GM10266 (cell line): Measurements from ENCODE around the gene XPOT.

Source experiments
- DNase-seq: peaks from one replicate; pipeline ENCODE4 v3.0.0; 2012; ENCODE audit errors: extremely low spot score
- TF ChIP-seq, protein P1 (sequence below): IDR thresholded peaks from 2 replicates; pipeline ENCODE4 v1.5.1; 2012; ENCODE audit warnings: mild to moderate bottlenecking, low read depth; ENCODE audit not compliant: control insufficient read depth, insufficient read depth; ENCODE audit errors: missing control alignments

The XPOT gene

DNA sequence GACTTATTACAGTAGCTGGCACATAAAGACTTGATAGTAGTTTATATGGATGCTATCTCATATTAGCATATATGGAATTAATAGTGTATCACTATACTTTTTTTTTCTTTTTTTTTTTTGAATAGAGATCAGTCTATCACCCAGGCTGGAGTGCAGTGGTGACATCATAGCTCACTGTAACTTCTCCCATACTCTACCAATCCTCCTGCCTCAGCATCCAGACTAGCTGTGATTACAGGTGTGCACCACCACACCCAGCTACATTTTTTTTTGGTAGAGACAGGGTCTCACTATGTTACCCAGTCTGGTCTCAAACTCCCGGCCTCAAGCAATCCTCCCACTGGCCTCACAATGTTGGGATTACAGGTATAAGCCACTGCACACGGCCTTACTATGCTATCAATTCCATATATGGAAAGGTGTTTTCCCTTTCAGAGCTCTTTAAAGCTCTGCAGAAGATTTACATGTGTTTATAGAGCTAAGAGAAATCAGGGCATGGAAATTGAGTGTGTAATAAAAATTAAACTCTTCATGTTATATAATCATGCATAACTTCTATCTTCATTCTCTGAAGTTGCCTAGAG lies 46.0 kb downstream of the XPOT start:
- DNase-seq, result no peak
- TF ChIP-seq, protein P1, sequence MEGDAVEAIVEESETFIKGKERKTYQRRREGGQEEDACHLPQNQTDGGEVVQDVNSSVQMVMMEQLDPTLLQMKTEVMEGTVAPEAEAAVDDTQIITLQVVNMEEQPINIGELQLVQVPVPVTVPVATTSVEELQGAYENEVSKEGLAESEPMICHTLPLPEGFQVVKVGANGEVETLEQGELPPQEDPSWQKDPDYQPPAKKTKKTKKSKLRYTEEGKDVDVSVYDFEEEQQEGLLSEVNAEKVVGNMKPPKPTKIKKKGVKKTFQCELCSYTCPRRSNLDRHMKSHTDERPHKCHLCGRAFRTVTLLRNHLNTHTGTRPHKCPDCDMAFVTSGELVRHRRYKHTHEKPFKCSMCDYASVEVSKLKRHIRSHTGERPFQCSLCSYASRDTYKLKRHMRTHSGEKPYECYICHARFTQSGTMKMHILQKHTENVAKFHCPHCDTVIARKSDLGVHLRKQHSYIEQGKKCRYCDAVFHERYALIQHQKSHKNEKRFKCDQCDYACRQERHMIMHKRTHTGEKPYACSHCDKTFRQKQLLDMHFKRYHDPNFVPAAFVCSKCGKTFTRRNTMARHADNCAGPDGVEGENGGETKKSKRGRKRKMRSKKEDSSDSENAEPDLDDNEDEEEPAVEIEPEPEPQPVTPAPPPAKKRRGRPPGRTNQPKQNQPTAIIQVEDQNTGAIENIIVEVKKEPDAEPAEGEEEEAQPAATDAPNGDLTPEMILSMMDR, result no peak

DNA sequence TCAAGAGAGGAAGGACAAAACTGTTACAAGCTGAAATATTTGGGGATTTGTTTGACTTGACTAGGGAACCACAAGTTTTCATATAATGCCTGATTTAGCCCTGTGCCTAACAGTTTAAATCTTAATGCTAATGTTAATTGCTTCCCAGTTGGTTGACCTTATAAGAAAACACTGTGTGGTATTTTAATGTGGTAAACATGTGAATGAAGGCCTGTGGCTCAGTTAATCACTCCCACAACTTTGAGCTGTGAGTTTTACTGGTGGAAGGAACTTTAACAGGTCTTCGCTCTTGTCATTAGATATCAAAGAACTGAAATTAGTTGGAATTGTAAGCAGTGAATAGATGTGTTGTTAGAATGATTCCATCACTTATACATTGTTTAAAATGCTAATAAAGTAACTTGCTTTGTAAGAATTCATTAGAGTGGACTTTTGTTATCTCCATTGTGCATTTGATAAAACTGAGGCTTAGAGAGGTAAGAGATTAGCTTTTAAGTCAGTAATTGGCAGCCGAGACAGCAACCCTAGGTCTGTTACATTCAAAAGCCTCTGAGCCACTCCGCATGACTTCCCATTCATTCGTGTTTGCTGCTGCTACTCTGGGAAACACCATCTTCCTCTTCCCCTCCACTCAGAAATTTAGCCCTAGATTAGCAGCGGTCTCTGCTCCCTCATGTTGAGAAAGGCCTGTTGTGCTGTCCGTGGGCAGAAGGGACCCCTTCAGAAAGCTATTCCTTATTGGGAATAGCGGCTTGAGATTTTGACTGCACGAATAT lies 46.7 kb downstream of the XPOT start:
- TF ChIP-seq, protein P1, result no peak
- peak; percentile 23 for DNase-seq

DNA sequence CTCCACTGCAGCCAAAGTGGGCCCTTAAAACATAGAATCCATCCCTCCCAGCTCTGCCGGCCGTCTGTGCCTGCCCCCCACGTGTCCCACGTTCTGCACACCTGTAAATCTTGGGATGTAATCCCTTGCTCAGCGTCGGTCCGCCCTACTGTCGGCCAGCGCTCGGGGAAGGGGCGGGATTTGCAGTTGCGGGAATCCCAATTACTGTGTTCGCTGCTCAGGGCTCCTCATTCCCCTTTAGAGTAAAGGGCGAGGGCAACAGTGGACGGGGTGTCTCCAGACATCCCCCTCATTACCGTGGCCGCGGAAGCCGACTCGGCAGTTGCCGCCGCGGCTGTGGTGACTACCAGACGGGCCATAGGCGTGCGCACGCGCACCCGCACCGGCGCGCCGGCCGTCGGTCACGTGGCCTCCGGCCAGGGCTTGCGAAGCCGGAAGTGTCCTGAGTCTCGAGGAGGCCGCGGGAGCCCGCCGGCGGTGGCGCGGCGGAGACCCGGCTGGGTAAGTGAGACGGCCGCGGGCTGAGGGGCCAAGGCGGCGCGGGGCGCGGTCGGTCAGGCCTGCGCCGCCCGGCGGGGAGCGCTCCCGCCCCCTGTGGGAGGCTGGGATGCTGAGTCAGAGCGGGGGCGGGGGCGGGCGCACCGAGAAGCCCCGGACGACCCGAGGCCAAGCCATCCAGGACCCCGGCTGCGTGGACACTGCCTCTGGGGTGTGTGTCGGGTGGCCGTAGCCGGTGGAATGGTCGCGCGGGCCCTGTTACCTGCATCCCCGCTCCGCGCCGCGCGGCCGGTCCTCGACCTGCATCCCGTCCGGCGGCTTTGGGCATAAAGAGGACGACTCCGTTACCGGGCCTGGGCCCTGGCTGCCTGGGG lies 47.7 kb downstream of the XPOT start, which contains the start of gene TBK1:
Gene TBK1 (plus strand): TSS at position 434 of the 872 bp plus-strand sequence. CDS start 3,751 bp downstream, outside the sequence.
- TF ChIP-seq, protein P1, result no peak
- peak; percentile 91 for DNase-seq

DNA sequence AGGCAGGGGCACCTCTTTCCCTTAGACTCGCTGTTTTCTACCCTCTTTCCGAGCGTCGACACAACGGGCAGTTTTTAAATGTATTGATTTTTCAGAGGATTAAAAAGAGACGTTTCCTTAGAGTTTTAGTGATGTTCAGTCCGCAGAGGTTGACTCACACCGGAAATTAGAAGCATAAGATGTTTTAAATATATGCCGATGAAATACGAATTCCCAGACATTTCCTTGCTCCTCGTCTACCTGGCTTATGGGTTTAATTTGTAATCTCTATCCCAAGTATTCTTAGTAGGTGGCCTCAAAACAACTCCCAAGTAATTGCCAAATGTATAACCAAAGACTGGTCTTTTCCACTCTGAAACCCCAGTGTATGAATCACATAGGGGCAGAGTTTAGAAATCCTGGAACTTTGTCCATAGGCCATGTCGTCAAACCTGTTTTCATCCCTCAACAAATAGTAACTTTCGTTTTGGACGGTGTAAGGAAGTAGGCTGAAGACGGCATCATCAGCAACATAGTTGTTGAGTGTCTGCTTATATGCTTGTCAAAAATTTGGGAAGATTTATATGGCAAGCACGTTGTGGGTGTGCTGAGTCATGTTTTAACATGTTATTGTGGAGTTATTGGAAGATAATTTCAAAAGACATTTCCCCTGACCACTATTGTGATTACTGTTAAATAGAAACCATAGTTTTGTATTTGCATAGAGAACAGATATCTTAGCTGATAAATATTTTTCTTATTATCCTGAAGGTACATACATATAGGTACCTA lies 48.6 kb downstream of the XPOT start:
- TF ChIP-seq, protein P1, result no peak
- DNase-seq, result peak; percentile 24

DNA sequence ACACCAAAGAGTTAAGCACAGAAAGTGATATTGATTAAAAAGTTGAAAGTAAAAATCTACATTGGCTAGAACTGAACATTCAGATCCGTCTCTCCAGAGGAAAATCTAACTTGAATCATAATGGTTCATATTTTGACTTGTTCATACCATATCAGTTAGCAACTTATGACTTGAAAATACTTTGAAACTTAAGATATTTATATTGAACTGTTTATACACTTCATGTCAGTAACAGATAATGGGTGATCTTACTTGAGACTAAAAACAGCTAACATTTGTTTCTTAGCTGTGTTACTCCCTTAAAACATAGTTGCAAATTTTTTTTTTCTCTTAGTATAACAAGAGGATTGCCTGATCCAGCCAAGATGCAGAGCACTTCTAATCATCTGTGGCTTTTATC lies 51.3 kb downstream of the XPOT start:
- no peak for DNase-seq
- TF ChIP-seq, protein P1, result no peak

DNA sequence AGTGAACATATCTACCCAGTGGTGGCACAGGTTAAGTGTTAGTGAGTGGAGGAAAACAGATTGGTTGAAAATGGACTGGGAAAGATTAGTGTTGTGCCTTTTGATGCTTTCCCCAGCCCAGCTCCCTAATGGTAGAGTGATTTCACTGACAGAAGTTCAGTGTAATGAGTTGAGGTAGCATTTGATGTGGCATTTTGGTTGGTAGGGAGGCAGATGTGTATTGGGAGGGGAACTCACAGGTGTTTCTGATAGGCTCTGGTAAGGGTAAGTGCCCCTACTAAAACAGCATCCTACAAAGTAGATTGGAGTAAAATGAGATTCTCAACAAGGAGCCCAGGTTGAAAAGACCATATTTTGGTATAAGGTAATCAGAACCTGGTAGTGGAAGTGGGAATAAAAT lies 51.9 kb downstream of the XPOT start:
- TF ChIP-seq, protein P1, result no peak
- no peak for DNase-seq
